Thyroid gland (tissue), 4 donors: ENCODE measurements around the gene SLC27A4.

Source experiments
- CTCF ChIP-seq, 6 experiments: fragments of 200-600 bp in 3 of 6; fragments of 450-650 bp in 3 of 6; sonication (generic) in 3 of 6; IDR thresholded peaks; one replicate each; pipeline ENCODE4 v1.5.1; 2016 to 2019; ENCODE audit warnings: antibody characterized with exemption in 6 of 6, mild to moderate bottlenecking in 2 of 6, inconsistent platforms in 1 of 6, moderate library complexity in 1 of 6
- POLR2A ChIP-seq, 2 donors: fragments of 450-650 bp; IDR thresholded peaks; one replicate each; pipeline ENCODE4 v1.6.1; 2017; ENCODE audit warnings: antibody characterized with exemption in 2 of 2, mild to moderate bottlenecking in 2 of 2, moderate library complexity in 1 of 2

GRCh38 chr9:128394379-128395168, 54.2 kb downstream of the SLC27A4 start:
- TF ChIP-seq CTCF (IDR thresholded peaks at IDR 0.05) (no peak), POLR2A (IDR thresholded peaks at IDR 0.05) (no peak)
